Testis (tissue), 3 donors: ENCODE measurements around the gene NRAP. TPM values are rescaled to one million over a fixed set of nuclear protein-coding genes. Genes with fewer than 3 reads are reported as not detected.

Experiments
- DNase-seq: peaks from one replicate; pipeline ENCODE4 v3.0.0-alpha.2; 2019
- H3K27ac ChIP-seq, 2 donors: fragments of 200-600 bp; sonication (generic); one replicate each; pipeline ENCODE4 v1.5.1; 2019
- H3K27me3 ChIP-seq: fragments of 200-600 bp; sonication (generic); one replicate; pipeline ENCODE4 v1.5.1; 2019
- H3K36me3 ChIP-seq: fragments of 200-600 bp; sonication (generic); one replicate; pipeline ENCODE4 v1.5.1; 2017; ENCODE audit warnings: low read depth; ENCODE audit errors: missing control alignments
- H3K4me1 ChIP-seq: fragments of 200-600 bp; sonication (generic); one replicate; pipeline ENCODE4 v1.5.1; 2019
- H3K4me3 ChIP-seq, 2 donors: fragments of 200-600 bp; sonication (generic); one replicate each; pipeline ENCODE4 v1.5.1; 2017 to 2019
- H3K9me3 ChIP-seq: fragments of 200-600 bp; sonication (generic); one replicate; pipeline ENCODE4 v1.5.1; 2017
- CTCF ChIP-seq, 3 experiments: fragments of 450-650 bp in 2 of 3; fragments of 200-600 bp in 1 of 3; sonication (generic) in 1 of 3; IDR thresholded peaks; one replicate each; pipeline ENCODE4 v1.5.1; 2016 to 2019; ENCODE audit warnings: antibody characterized with exemption in 3 of 3, mild to moderate bottlenecking in 2 of 3, moderate library complexity in 1 of 3
- POLR2A ChIP-seq: fragments of 450-650 bp; IDR thresholded peaks from one replicate; pipeline ENCODE4 v1.6.1; 2017; ENCODE audit warnings: antibody characterized with exemption, mild to moderate bottlenecking, moderate library complexity
- WGBS, 2 donors: methylation state at CpG; one replicate each; pipeline ENCODE4 v1.1.5; 2018; 5-methylcytosine and 5-hydroxymethylcytosine counted together
- intact Hi-C: fragments of 100-400 bp; cut with DNase I; formaldehyde crosslinking; loops from one replicate; pipeline ENCODE4 v1.15.1; 2023; ENCODE audit warnings: low total_unique reads
- polyA plus RNA-seq: library from polyadenylated mRNA; stranded (reverse); fragments of 350-450 nt; fragmentation: Illumina TruSeq; extraction: RNeasy Lipid Tissue Mini Kit (QIAGEN cat#74804); gene quantifications from one replicate; pipeline ENCODE4 v1.2.3, GENCODE V29; 2014; ENCODE audit warnings: low read depth, low replicate concordance; ENCODE audit not compliant: insufficient read depth
- total RNA-seq, 2 donors: library from RNA; depleted of rRNA; stranded (reverse); fragments of >200 nt; gene quantifications; one replicate each; pipeline ENCODE4 v1.2.3, GENCODE V29; 2016

Gene NRAP
- total and polyA plus RNA-seq, 3 donors from 2014 or later, result 2.1 to 7.9 (median 2.8) TPM

GRCh38 chr10:113622831-113623230 is 41.0 kb downstream of the NRAP start:
- no peak overlapping the region for H3K4me3 ChIP-seq
- TF ChIP-seq CTCF (IDR thresholded peaks at IDR 0.05) (no peak), POLR2A (no peak)
- intact Hi-C loops, result no loop called here
- H3K27me3 ChIP-seq, result no peaks in the 10 kb centered on the region
- 89 to 90% methylated on average over 4 of the region's 4 CpGs for WGBS, 2 donors
- H3K27ac ChIP-seq, result no peak overlapping the region
- H3K4me1 ChIP-seq, result no peaks in the 10 kb centered on the region
- DNase-seq, result no peak
- H3K36me3 ChIP-seq, result no peaks in the 10 kb centered on the region
- H3K9me3 ChIP-seq, result no peaks in the 10 kb centered on the region

- no peak for DNase-seq
- Histone ChIP-seq H3K36me3 (no peaks in the 10 kb centered on the region), H3K9me3 (no peaks in the 10 kb centered on the region), H3K27me3 (no peaks in the 10 kb centered on the region), H3K4me3 (no peak overlapping the region), H3K4me1 (no peaks in the 10 kb centered on the region), H3K27ac (no peak overlapping the region)
- WGBS, 2 donors, result 80 to 88% methylated on average over 8 of the region's 8 CpGs
- intact Hi-C loops, result no loop called here
- no peak for TF ChIP-seq CTCF (IDR thresholded peaks at IDR 0.05)
- TF ChIP-seq POLR2A, result no peak
Observed at GRCh38 chr10:113621799-113622198, 42.0 kb downstream of the NRAP start.

DNA sequence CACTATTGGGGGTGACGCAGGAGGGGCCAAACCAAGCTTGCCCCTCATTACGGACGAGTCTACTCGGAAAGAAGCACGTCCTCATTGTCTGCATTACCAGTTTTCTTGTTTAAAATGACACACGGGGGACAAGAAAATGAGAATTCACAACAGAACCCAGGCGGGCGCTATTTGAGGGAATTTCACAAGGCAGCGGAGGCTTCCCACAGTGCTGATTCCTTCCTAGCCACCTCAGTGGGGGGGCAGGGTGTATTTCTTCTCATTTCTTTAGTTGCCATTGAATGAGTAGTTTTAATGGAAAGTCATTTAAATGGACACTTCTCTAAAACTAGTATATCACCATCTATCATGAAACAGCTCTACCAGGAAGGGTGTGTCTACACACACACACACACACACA is 42.9 kb downstream of the NRAP start:
- intact Hi-C loops, result no loop called here
- no peak for DNase-seq

GRCh38 chr10:113620511-113620910 is 43.3 kb downstream of the NRAP start:
- no peaks in the 10 kb centered on the region for H3K36me3 ChIP-seq
- H3K4me3 ChIP-seq, result no peak overlapping the region
- WGBS, 2 donors, result 69 to 70% methylated on average over 8 of the region's 8 CpGs
- H3K9me3 ChIP-seq, result no peaks in the 10 kb centered on the region
- no peak overlapping the region for H3K27ac ChIP-seq
- H3K4me1 ChIP-seq, result no peaks in the 10 kb centered on the region
- intact Hi-C loops, result no loop called here
- no peak for TF ChIP-seq POLR2A
- no peak for TF ChIP-seq CTCF (IDR thresholded peaks at IDR 0.05)
- no peaks in the 10 kb centered on the region for H3K27me3 ChIP-seq
- no peak for DNase-seq

More for the DNA sequence above, 42.9 kb downstream of the NRAP start:
- no peaks in the 10 kb centered on the region for H3K36me3 ChIP-seq
- no peak for TF ChIP-seq POLR2A
- no peak for TF ChIP-seq CTCF (IDR thresholded peaks at IDR 0.05)
- 88 to 89% methylated on average over 9 of the region's 9 CpGs for WGBS, 2 donors
- H3K27me3 ChIP-seq, result no peaks in the 10 kb centered on the region
- H3K9me3 ChIP-seq, result no peaks in the 10 kb centered on the region
- H3K4me1 ChIP-seq, result no peaks in the 10 kb centered on the region
- H3K4me3 ChIP-seq, result no peak overlapping the region
- H3K27ac ChIP-seq, result no peak overlapping the region

- no peak overlapping the region for H3K4me3 ChIP-seq
- no peaks in the 10 kb centered on the region for H3K27me3 ChIP-seq
- intact Hi-C loops, result no loop called here
- H3K4me1 ChIP-seq, result no peaks in the 10 kb centered on the region
- TF ChIP-seq POLR2A, result no peak
- no peak for TF ChIP-seq CTCF (IDR thresholded peaks at IDR 0.05)
- no peak for DNase-seq
- H3K9me3 ChIP-seq, result no peaks in the 10 kb centered on the region
- H3K27ac ChIP-seq, result no peak overlapping the region
- WGBS, 2 donors, result 90 to 100% methylated on average over 1 of the region's 1 CpG
- no peaks in the 10 kb centered on the region for H3K36me3 ChIP-seq
Observed at GRCh38 chr10:113619401-113619800, 44.4 kb downstream of the NRAP start.
